Measurements from ENCODE around the gene MACROD2.

DNA sequence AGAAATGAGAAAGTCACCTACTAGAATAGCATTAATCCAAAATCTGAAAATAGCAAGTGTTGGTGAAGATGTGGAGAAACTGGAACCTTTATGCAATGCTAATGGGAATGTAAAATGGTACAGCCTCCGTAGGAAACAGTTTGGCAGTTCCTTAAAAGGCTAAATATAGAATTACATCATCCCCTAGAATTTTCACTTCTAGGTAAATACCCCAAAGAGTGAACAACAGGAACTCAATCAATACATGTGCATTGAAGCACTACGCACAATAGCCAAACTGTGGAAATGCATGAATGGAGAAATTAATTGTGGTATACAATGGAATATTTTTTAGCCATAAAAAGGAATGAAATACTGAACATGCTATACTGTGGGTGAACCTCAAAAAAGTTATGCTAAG lies 1324.1 kb downstream of the MACROD2 start:
- no peak for TF ChIP-seq POLR2AphosphoS5 (IDR thresholded peaks at IDR 0.05)
- TF ChIP-seq, protein P1, sequence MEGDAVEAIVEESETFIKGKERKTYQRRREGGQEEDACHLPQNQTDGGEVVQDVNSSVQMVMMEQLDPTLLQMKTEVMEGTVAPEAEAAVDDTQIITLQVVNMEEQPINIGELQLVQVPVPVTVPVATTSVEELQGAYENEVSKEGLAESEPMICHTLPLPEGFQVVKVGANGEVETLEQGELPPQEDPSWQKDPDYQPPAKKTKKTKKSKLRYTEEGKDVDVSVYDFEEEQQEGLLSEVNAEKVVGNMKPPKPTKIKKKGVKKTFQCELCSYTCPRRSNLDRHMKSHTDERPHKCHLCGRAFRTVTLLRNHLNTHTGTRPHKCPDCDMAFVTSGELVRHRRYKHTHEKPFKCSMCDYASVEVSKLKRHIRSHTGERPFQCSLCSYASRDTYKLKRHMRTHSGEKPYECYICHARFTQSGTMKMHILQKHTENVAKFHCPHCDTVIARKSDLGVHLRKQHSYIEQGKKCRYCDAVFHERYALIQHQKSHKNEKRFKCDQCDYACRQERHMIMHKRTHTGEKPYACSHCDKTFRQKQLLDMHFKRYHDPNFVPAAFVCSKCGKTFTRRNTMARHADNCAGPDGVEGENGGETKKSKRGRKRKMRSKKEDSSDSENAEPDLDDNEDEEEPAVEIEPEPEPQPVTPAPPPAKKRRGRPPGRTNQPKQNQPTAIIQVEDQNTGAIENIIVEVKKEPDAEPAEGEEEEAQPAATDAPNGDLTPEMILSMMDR (IDR thresholded peaks at IDR 0.05; ENCODE audit: poor library complexity, severe bottlenecking) = no peak
- TF ChIP-seq EP300 (conservative IDR thresholded peaks at IDR 0.05; ENCODE audit: poor library complexity, severe bottlenecking) = no peak
- no peak for TF ChIP-seq EZH2 (IDR thresholded peaks at IDR 0.05; ENCODE audit: borderline replicate concordance, insufficient read depth, low read length, poor library complexity, severe bottlenecking)
- TF ChIP-seq, protein P2, sequence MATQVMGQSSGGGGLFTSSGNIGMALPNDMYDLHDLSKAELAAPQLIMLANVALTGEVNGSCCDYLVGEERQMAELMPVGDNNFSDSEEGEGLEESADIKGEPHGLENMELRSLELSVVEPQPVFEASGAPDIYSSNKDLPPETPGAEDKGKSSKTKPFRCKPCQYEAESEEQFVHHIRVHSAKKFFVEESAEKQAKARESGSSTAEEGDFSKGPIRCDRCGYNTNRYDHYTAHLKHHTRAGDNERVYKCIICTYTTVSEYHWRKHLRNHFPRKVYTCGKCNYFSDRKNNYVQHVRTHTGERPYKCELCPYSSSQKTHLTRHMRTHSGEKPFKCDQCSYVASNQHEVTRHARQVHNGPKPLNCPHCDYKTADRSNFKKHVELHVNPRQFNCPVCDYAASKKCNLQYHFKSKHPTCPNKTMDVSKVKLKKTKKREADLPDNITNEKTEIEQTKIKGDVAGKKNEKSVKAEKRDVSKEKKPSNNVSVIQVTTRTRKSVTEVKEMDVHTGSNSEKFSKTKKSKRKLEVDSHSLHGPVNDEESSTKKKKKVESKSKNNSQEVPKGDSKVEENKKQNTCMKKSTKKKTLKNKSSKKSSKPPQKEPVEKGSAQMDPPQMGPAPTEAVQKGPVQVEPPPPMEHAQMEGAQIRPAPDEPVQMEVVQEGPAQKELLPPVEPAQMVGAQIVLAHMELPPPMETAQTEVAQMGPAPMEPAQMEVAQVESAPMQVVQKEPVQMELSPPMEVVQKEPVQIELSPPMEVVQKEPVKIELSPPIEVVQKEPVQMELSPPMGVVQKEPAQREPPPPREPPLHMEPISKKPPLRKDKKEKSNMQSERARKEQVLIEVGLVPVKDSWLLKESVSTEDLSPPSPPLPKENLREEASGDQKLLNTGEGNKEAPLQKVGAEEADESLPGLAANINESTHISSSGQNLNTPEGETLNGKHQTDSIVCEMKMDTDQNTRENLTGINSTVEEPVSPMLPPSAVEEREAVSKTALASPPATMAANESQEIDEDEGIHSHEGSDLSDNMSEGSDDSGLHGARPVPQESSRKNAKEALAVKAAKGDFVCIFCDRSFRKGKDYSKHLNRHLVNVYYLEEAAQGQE (IDR thresholded peaks at IDR 0.05; ENCODE audit: borderline replicate concordance) = no peak
